PC-3 (cell line): Measurements from ENCODE around the gene KLHDC9. TPM values are rescaled to one million over a fixed set of nuclear protein-coding genes. Genes with fewer than 3 reads are reported as not detected.

Source experiments
- ATAC-seq: fragments of 200-7000 bp; cut with Tn5 transposase; 2 replicates; pipeline ENCODE4 v1.9.1; 2020; ENCODE audit warnings: mild to moderate bottlenecking, moderate library complexity
- Bru-seq: library from RNA; stranded (reverse); fragments of 400-500 nt; gene quantifications from one replicate; lab custom pipeline; 2021; lab: Mats Ljungman, UMichigan
- BruChase-seq, 2 experiments: library from RNA; stranded (reverse); fragments of 400-500 nt; gene quantifications; one replicate each; lab custom pipeline; 2021; lab: Mats Ljungman, UMichigan
- BruUV-seq: library from RNA; stranded (reverse); fragments of 400-500 nt; replicated peaks from 2 replicates; lab custom pipeline; 2021; lab: Mats Ljungman, UMichigan
- CTCF ChIA-PET: fragments of 300-600 bp; sonication (Branson Sonifier 250); formaldehyde crosslinking; loops from one replicate; lab custom pipeline; 2022; ENCODE audit warnings: antibody characterized with exemption; lab: Charles Lee
- POLR2A ChIA-PET: fragments of 300-600 bp; sonication (Branson Sonifier 250); formaldehyde crosslinking; loops from one replicate; lab custom pipeline; 2022; ENCODE audit warnings: antibody characterized with exemption; ENCODE audit not compliant: unreplicated experiment; lab: Charles Lee
- DNase-seq: peaks from one replicate; pipeline ENCODE4 v3.0.0-alpha.2; 2015
- H2AFZ ChIP-seq: fragments of 300-600 bp; sonication (generic); 2 replicates; pipeline ENCODE4 v1.6.0; 2016; ENCODE audit warnings: antibody characterized with exemption, low read length
- H3F3A ChIP-seq: fragments of 300-600 bp; sonication (generic); one replicate; pipeline ENCODE4 v1.6.0; 2017; ENCODE audit warnings: antibody characterized with exemption, low read length, control low read depth, mild to moderate bottlenecking; ENCODE audit not compliant: unreplicated experiment
- H3K27ac ChIP-seq: fragments of 300-600 bp; sonication (generic); 2 replicates; pipeline ENCODE4 v1.5.1; 2016; ENCODE audit warnings: mild to moderate bottlenecking, low read length
- H3K27me3 ChIP-seq: fragments of 300-600 bp; sonication (generic); 2 replicates; pipeline ENCODE4 v1.6.1; 2016; ENCODE audit warnings: low read length, mixed read lengths
- H3K36me3 ChIP-seq: fragments of 300-600 bp; sonication (generic); 2 replicates; pipeline ENCODE4 v1.6.1; 2016; ENCODE audit warnings: low read depth, mixed run types, low read length, mixed read lengths
- H3K4me1 ChIP-seq: fragments of 300-600 bp; sonication (generic); 2 replicates; pipeline ENCODE4 v1.5.1; 2016; ENCODE audit warnings: low read length; ENCODE audit not compliant: insufficient read depth
- H3K4me2 ChIP-seq: fragments of 300-600 bp; sonication (generic); 2 replicates; pipeline ENCODE4 v1.6.0; 2016; ENCODE audit warnings: low read length
- H3K4me3 ChIP-seq: fragments of 300-600 bp; sonication (generic); 2 replicates; pipeline ENCODE4 v1.5.1; 2016; ENCODE audit warnings: mild to moderate bottlenecking, low read length, mixed read lengths
- H3K79me2 ChIP-seq: fragments of 300-600 bp; sonication (generic); 2 replicates; pipeline ENCODE4 v1.6.1; 2017; ENCODE audit warnings: low read length, mixed read lengths
- H3K9ac ChIP-seq: fragments of 300-600 bp; sonication (generic); 2 replicates; pipeline ENCODE4 v1.6.0; 2016; ENCODE audit warnings: mild to moderate bottlenecking, low read length
- H3K9me2 ChIP-seq: fragments of 300-600 bp; sonication (generic); replicated peaks from 2 replicates; pipeline ENCODE4 v1.6.1; 2016; ENCODE audit warnings: mixed run types, low read length, mixed read lengths
- H3K9me3 ChIP-seq: fragments of 300-600 bp; sonication (generic); 2 replicates; pipeline ENCODE4 v1.6.1; 2016; ENCODE audit warnings: low read length, mixed read lengths
- H4K20me1 ChIP-seq: fragments of 300-600 bp; sonication (generic); 2 replicates; pipeline ENCODE4 v1.6.1; 2016; ENCODE audit warnings: low read length, mixed read lengths
- CTCF ChIP-seq: fragments of 300-600 bp; sonication (generic); conservative IDR thresholded peaks from 2 replicates; pipeline ENCODE4 v1.5.1; 2017; ENCODE audit warnings: antibody characterized with exemption, low read depth, mild to moderate bottlenecking, low read length
- EZH2 ChIP-seq: fragments of 300-600 bp; sonication (generic); IDR thresholded peaks from one replicate; pipeline ENCODE4 v1.6.1; 2017; ENCODE audit warnings: antibody characterized with exemption, mild to moderate bottlenecking, low read length; ENCODE audit not compliant: unreplicated experiment
- EZH2phosphoT487 ChIP-seq: fragments of 300-600 bp; sonication (generic); IDR thresholded peaks from 2 replicates; pipeline ENCODE4 v1.6.1; 2018; ENCODE audit warnings: mild to moderate bottlenecking, antibody characterized with exemption, low read length, borderline replicate concordance
- intact Hi-C: fragments of 100-400 bp; cut with micrococcal nuclease; formaldehyde crosslinking; loops from 2 replicates; pipeline ENCODE4 v1.9.0; 2023
- long read RNA-seq: library from polyadenylated mRNA; unstranded; transcript quantifications from one replicate; pipeline ENCODE4 v2.0.0, GENCODE V29; 2021; ENCODE audit not compliant: unreplicated experiment
- total RNA-seq: library from RNA; depleted of rRNA; stranded (reverse); fragments of >200 nt; gene quantifications from 2 replicates; pipeline ENCODE4 v1.2.3, GENCODE V29; 2014; rRNA removed

The KLHDC9 gene, protein sequence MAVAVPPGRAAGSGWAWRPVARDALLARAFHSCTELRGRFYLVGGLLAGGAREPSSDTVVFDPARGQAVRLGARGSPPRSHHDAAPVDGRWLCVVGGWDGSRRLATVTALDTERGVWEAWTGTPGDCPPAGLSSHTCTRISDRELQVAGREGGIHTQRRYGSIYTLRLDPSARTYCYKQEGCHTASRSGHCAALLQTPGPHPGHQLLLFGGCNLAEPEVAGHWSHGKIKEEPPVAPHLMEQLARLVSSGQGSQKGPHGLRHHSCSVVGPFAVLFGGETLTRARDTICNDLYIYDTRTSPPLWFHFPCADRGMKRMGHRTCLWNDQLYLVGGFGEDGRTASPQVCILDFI
- total RNA-seq (3.2 and 3.3 TPM in 2 replicates), Bru-seq, nascent RNA (percentile 45 among the genes with signal in this experiment), BruChase-seq, experiment 1, labeled RNA remaining after a 6-hour chase (percentile 27 among the genes with signal in this experiment), BruChase-seq, experiment 2, labeled RNA remaining after a 2-hour chase (percentile 40 among the genes with signal in this experiment)
- long read RNA-seq, partial matches to known transcripts: 0 of 16 reads
- long read RNA-seq, other reads (novel, unspliced or antisense): 8 of 16 reads

- TSS peak; percentile 20 for BruUV-seq
- H3K4me2 ChIP-seq: peak within 1 kb of the TSS; percentile 93
- H4K20me1 ChIP-seq: peaks cover 5% of the 10 kb centered on the region
- peak within 1 kb of the TSS; percentile 74 for H3K4me3 ChIP-seq
- H3F3A ChIP-seq: peaks cover 7% of the 10 kb centered on the region
- ATAC-seq (peak; percentile 83), DNase-seq (peak; percentile 96)
- peaks cover 22% of the 10 kb centered on the region for H3K36me3 ChIP-seq
- TF ChIP-seq EZH2 (no peak), EZH2phosphoT487 (no peak), CTCF (no peak)
- H3K27me3 ChIP-seq: no peaks in the 10 kb centered on the region
- H3K9me3 ChIP-seq: no peaks in the 10 kb centered on the region
- CTCF ChIA-PET: interaction anchor here (0.6 to 2.3 kb wide), 6 partner anchors 10 to 176 kb away, joined by 3 to 16 read pairs (median 6); partner anchors contain the start of gene F11R
- H3K79me2 ChIP-seq: peaks cover 10% of the 10 kb centered on the region
- H3K27ac ChIP-seq: peak within 1 kb of the TSS; percentile 15
- POLR2A ChIA-PET: interaction anchor here (0.5 to 1.1 kb wide), 4 partner anchors 53 to 1091 kb away, joined by 3 to 27 read pairs (median 4); partner anchors contain the start of genes UFC1 and USF1
- H3K9ac ChIP-seq: peak within 1 kb of the TSS; percentile 70
- intact Hi-C loops: loop anchor here (1.0 to 2.0 kb wide), 4 partner anchors 27 to 264 kb away; partner anchors contain the start of gene DEDD
- H3K4me1 ChIP-seq: peaks cover 24% of the 10 kb centered on the region
- no peaks in the 10 kb centered on the region for H3K9me2 ChIP-seq
- H2AFZ ChIP-seq: peak within 1 kb of the TSS; percentile 91
These were observed at the start of gene KLHDC9 for GRCh38 chr1:161098210-161099068. Gene KLHDC9 (plus strand): TSS chr1:161098361. CDS start chr1:161098536, 175 bp downstream.

DNA sequence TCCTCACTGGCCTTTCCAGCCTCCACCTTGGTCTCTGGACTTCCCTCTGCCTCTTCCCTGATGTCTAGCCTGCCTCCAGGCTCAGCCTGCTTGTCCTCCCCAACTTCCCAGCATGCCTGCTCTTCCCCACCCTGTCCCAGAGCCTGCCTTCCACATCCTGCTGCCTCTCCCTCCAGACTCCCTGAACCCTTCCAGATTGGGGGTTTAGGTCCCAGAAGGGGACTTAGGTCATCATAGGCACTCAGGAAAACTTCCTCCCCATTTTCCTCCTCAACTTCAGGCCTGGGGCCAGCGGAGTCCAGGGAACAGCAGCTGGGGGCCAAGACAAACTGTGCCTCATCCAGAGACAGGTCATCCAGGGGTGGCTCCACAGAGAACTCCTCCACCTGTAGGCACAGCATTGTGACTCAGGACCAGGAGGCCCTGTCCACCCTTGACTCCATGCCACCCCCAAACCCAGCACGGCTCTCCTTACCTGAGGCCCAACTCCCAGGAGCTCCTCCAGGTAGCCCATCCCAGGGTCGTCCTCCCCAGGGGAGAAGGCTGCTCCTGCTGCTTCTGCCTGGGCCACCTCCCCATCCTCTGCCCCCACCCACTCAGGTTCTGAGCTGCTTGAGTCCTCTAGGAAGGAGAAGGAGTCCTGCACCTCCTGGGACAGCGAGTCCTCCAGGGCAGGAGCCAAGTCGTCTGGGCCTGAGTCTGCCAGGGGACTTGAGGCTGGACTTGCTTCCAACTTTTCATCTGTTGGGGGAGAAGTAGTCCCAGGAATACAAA is 49.0 kb upstream of the KLHDC9 start:
- ChIA-PET CTCF (no interaction called here), POLR2A (no interaction called here)
- no peak for TF ChIP-seq CTCF
- no peak for TF ChIP-seq EZH2
- TF ChIP-seq EZH2phosphoT487: no peak
- ATAC-seq: no peak
- intact Hi-C loops: no loop called here
- Histone ChIP-seq H3K79me2 (peaks cover 16% of the 10 kb centered on the region), H3K27ac (no peak overlapping the region), H3F3A (no peaks in the 10 kb centered on the region), H3K9me2 (no peaks in the 10 kb centered on the region), H3K9ac (no peak overlapping the region), H3K36me3 (peaks cover 4% of the 10 kb centered on the region; the same call in 1 of the 2 replicates), H4K20me1 (no peaks in the 10 kb centered on the region), H2AFZ (no peak overlapping the region), H3K27me3 (no peaks in the 10 kb centered on the region), H3K4me2 (no peak overlapping the region), H3K9me3 (peaks cover 6% of the 10 kb centered on the region; the same call in 1 of the 2 replicates), H3K4me1 (peaks cover 12% of the 10 kb centered on the region), H3K4me3 (no peak overlapping the region)
- no peak for DNase-seq
- BruUV-seq: no TSS peak
